HG02943 (cell line): ENCODE results near the gene CFAP57.

Experiments
- ATAC-seq: cut with Tn5 transposase; IDR thresholded peaks from one replicate; pipeline ENCODE4 v1.9.1; 2021; ENCODE audit warnings: mild to moderate bottlenecking, low read depth, moderate library complexity; ENCODE audit not compliant: unreplicated experiment

The CFAP57 gene

DNA sequence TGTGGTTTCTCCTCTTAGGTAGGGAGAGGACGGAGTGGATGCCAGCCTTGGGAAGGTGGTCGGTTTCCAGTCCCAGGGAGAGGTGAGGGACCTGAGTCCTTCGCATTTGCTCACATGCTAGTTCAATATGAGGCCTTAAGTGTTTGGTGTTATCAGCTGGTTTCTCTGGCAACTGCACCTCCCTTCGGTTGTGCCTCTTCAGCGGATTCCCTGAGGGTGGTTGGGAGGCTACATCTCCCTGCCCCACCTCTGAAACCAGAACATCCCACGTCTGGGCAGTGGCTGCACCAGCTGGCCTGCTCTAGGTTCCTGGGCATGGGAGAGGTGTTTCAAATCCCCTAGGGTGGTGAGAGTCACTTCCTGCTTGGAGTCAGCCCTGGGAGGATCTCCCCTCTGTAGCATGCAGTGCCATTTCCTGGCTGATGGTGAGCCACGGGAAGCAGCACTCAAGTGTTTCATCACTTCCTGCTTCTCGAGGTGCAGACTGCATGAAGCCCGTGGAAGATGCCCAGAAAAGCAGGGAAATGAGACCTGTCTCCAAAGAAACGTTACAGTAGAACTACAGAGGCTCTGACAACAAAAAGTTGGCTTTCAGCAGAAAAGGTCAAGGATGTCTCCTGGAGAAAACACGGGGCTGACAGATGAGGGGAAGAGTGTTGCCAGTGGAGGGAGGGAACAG is 102.1 kb downstream of the CFAP57 start:
- no peak for ATAC-seq

DNA sequence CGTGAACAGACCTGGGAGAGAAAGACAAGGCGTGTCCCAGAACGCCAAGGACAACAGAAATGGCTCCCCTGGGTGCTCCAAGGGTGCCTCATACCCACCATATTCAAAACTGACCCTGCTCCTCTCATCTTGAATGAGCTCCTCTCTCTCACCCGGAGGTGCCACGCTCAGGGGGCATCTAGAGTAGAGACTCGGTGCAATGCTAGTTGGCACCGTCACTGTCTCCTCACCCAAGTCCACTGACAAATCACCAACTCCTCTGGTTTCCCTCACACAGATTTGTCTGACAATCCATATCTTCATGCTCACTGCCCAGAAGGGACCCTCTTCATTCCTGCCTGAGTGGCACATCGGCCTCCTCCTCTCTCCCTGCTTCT is 102.7 kb downstream of the CFAP57 start:
- no peak for ATAC-seq

DNA sequence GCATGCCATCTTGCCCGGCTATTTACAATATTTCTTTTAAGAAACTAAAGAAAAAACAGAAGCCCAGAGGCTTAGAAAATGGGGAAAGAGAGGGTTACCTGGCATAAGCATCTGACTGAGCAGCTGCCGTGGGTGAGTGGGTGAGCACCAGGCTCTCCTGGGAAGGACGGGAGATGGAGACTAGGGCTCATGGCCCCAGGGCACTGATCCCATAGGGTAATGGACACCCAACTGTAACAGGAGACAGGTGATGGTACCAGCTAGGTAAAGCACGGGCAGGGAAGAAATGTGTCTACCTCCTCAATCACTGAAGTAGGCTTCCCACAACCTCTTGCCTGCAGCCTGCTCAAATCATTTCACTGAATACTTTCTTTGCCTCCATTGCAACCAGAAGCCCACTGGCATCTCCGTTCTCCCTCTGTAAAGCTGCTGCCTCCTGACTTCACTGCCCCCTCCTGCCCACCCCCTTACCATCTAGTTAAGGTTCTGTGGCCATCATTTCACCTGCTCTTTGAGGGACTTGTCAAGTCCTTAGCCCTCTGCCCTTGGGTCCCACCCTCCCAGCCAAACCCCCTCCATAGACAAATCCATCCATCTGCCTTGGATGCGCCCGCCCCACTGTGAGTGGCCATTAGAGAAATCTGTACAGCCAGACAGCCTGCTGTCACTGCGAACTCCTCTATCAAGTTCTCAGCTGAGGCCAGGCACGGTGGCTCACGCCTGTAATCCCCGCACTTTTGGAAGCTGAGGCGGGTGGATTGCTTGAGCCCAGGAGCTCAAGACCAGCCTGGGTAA is 103.9 kb downstream of the CFAP57 start:
- no peak for ATAC-seq

DNA sequence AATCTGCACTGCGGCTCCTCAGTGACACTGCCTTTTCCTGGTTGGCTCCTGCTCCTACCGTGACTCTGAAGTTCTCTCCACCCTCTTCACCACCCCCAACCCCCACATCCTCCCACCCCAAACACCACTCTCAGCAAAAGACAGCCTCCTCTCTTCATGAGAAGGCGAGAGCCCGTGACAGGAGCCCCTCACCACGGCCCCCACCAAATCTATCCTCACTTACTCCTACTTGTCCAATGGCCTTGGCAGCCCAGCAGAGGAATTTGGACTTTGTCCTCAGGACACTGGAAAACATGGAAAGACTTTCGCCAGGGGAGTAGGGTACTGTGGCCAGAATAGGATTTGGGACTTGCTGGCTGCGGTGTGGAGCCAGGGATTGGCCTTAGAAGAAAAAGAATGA is 104.5 kb downstream of the CFAP57 start:
- no peak for ATAC-seq

DNA sequence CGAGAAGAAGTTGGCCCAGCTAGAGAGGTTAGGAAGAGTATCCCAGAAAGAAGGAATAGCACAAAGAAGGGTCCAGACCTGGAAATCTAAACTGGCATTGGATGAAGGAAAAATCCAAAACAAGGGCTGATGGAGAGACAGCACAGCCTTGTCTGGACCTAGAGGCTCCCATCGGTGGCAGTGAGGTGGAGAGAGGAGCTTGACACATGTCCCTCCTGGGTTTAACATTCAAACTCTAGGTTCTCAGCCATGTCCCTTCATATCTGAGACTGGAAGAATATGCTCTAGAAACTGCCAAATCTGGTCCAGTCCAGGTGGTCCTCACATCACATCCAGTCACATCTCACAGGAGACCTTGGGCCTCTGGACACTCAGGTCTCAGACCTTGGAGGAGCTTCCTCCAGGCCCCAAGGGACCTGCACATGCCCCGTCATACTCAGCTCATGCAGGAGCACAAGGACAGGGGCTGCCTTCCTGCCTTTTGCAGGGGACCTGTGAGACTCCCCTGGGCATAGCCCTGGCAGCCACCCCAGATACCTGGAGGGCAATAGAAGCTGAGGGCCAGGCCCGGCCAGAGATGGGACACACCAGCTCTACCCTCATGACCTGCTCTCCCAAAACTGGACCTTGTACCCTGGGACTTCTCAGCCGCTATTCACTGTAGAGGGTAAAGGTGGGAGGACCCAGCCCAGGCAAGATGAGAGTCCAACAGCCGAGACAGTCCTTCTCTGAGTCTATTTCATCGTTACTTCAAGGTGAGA is 105.2 kb downstream of the CFAP57 start:
- no peak for ATAC-seq

DNA sequence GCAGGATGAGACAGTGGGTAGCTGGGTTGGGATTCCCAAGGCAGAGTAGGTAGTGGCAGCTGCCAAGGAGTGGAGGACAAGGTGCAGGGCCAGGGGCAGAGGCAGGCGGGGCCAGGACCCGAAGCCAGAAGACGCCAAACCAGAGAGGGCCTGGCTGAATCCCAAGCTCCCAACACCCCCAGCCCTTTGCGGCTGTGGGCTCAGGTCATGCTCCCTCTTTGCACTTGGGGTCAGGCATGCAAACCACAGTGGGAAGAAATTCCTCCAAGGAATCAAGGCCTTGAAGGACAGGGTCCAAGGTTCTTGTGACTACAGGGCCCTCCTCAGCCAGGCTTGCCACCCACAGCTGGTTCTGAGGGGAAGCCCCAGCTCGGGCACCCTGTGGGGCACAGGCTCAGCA is 107.0 kb downstream of the CFAP57 start:
- no peak for ATAC-seq

DNA sequence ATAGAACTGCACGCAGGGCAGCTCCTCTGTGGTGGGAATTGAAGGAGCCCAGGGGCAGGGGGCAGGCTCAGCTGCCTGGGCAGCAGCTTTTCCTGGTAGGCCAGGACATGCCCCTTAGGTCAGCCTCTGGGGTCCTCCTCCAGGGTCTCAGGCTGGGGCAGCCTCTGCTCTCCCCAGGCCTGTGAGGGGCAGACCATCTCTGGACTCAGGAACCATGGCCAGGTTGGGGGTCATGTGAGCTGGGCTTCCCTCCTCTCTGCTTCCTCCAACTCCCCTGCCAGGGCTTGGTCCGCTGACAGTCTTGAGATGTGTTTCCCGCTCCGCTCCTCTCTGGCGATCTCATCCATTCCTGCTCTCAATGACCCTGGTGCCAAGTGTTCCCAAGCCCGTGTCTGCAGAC is 107.5 kb downstream of the CFAP57 start:
- no peak for ATAC-seq

DNA sequence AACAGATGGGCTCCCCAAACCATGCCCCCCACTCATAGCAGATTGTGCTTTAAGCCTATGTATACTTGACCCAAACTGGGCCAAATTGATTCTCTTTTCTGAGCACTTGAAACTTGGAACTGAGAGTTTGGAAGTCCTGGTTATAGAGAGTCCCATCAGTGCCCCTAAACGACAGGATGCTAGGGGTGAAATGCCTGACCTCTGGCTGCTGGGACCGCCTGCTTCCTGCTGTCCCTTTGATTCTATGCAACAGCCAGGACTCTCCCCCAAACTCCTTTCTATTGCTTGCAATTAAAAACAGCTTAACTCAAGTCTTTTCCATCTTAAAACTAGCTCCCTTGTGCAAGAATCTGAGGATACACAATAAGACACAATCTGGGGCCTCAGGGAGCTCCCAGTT is 108.6 kb downstream of the CFAP57 start:
- ATAC-seq: no peak

DNA sequence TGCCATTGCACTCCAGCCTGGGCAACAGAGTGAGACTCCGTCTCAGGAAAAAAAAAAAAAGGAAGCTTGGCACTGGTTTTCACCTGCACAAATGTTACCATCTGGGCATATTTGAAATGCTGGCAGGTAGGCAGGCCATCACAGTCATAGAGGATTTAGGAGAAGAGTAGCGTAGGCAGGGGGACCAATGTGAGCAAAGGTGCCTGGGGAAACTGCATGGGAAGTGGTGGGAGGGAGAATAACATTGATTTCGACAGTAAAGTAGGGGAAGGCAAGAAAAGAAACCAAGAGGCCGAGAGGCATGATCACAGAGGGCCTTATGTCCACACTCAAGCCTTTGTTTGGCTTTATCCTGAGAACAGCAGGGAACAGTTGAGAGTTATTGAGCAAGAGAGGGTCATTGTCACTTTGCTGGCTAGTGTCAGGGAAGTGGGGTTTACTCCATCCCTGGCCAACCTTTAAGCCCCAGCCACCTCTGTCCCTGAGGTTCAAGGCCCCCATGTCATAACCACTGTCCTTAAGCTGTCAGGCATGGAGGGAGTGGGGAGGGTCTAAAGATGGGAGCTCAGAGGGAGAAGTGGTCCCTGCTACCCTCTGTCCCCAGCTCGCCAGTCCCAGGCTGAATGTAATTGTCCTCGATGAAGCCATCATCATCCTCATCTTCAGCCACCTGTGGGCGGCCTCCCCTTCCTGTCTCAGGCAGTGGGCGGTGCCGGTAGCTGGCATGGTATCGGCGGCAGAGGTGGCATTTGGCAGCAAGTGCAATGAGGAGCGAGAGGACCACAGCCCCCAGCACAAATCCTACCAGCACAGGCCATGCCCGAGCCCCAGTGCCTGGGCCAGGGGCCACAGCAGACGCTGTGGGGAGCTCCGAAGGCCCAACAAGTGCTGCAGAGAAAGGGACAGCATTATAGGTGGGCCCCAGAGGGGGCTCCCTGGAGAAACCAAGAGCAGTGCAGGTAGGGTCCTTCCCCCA is 110.4 kb downstream of the CFAP57 start:
- ATAC-seq: no peak

DNA sequence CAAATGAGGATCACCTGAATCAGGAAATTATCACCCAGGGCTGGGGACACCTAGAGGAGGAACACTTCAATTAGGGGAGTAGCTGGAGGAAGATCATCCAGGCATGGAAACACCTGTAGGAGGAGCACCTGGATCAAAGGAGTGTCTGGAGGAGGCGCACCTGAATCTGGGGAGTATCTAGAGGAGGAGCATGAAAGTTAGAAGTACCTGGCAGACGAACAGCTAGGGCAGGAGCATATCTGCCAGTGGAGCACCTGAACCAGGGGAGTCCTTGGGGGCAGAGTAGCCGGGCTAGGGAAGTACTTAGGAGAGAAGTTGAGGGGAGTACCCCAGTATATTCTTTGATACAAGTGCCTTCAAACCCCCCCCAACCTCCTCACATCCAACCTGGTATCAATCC is 111.9 kb downstream of the CFAP57 start:
- no peak for ATAC-seq

DNA sequence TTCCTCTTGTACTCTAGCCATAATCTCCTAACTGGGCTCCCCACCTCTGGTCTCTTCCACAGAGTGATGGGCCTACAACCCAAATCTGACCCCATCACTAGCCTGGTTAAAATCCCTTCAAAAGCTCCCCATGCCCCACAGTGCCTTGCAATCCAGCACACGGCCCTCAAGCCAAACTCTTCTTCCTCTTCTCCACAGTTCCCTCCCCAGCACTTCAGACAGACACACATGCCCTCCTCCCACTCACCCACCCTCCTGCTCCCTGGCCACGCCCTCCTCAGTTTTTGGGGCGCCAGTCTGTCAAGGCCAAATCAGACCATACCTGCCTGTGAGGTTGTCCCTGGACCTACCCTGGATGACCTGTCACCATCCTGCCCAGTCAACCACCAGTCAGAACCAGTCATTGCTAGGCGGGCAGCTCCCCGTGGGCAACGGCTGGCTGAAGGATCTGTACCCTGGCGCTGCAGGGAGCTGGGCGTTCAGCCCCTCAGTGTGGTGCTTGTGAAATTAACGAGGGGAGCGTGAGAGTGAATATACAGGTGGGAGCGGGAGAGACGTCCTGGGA is 112.5 kb downstream of the CFAP57 start:
- ATAC-seq: no peak

DNA sequence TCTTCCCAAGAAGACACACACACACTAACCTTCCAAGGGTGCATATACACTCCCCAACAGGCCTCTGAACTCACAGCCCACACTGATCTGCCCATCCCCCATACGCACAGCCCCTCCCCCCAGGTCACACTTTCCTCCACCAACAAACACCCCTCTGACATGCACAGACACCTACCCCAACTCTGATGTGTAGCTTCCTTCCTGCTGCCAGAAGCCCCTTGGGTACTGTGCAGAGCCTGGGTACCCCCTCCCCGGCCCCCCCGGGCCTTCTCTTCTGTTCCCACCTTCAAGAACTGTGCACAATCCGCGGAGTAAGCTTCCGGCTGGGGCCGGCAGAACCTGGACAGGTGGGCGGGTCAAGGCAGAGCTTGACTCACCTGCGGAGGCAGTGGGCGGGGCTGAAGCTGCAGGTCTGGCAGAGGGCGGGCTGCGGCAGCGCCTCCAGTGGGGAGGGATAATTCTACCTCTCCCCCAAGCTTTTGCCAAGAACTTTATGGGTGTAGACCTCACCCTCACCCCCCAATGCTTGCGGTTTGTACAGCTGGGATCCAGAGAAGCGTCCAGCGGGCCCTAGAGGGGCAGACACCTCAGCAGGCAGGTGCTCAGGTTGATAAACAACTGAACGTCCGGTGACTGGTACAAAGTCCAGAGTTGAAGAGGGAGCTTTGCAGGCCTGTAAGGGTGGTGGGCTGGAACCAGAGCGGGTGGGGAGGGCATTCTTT is 113.3 kb downstream of the CFAP57 start, which contains the start of gene C1orf210:
Gene C1orf210, minus strand, starts transcription at position 313 of the 722 bp plus-strand sequence. CDS start 2,311 bp downstream, outside the sequence.
- no peak for ATAC-seq

DNA sequence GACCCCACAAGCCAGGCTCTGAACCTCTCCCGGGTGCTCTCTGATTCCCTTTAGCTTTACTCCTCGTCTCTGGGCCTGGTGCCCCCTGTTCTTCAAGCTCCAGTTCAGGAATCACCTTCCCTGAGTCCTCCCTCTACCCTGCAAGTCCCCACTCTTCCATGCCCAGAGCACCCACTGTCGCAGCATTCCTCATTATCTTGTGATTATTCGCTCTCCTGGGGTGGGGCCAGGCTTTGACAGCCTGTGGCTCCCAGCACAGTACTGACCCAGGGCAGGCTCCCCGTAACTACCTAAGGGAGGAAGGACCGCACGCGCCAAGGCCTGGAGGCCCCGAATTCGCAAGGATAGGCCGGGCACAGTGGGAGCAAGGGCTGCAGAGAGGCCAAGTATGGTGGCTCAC is 114.0 kb downstream of the CFAP57 start:
- no peak for ATAC-seq

DNA sequence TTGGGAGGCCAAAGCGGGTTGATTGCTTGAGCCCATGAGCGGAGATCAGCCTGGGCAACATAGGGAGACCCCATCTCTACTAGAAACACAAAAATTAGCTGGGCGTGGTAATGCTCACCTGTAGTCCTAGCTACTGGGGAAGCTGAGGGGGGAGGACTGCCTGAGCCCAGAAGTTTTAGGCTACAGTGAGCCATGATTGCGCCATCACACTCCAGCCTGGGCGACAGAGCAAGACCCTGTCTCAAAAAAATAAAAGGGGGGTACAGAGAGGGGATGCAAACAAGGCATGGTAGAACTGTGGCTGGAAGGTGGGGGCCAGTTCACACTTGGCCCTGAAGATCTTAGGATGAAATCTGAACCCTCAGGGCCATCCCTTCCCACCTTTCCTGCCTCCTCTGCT is 114.4 kb downstream of the CFAP57 start:
- no peak for ATAC-seq

DNA sequence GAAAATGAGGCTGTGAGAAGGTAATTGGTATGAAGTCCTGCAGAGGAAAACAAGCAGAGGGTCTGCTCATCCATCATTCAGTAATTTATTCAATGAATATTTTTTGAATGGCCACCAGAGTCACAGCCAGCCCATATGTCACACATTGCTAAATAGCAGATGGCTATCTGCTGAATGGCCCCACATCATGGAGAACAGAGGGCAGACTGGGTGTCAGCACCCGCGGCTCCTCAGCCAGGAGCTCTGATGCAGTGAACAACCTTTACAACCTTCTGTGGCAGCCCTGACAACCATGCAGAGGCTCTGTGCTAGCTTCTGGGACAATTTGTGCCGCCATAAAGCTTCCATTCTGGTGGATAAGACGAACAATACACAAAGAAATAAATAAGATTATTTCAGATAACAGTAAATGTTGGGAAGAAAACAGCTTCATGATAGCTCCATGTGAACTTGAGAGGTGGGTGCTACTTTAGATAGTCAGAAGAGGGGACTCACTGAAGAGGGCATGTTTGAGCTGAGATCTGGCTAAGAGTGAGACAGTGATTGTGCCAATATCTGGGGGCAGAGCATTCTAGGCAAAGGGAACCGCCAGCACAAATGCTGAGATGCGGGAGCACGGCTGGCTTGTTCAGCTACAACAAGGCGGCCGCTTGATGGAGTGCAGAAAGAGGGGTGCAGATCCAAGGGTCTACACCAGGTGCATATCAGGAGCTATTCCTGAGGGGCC is 116.1 kb downstream of the CFAP57 start:
- ATAC-seq: no peak

DNA sequence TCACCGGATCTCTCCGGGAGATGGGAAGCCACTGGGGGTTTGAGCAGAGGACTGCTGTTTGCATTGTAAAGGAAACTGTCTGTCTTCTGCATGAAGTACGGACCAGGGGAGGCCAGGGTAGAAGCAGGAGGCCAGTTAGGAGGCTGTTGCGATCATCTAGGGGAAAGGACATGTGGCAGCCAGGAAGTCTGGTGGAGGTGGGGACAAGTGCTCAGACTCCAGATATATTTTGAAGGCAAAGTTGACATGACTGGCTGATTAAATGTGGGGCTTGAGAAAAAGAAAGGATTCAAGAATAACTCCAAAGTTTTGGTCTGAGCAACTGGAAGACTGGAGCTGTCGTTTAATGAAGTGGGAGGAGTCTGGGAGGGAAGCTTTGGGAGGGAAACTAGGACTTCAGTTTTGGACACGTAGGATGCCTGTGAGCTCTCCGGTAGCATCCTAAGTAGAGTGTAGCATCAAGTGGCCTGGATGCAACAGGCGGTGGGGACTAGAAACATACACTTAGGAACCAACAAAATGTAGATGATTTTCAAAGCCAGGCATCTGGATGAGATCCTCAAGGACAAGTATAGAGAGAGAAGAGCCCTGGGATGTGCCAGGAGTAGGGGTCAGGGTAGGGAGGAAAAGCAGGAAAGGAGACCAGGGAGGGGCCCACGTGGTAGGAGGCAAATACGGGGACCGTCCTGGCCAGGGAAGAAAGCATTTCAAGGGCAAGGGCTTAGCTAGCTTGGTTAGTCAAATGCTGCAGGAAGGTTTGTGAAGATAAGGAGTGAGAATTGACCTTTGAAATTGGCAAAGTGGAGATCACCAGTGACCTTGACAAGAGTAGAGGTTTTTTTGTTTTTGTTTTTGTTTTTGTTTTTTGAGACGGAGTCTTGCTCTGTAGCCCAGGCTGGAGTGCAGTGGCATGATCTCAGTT is 116.9 kb downstream of the CFAP57 start:
- ATAC-seq: no peak

DNA sequence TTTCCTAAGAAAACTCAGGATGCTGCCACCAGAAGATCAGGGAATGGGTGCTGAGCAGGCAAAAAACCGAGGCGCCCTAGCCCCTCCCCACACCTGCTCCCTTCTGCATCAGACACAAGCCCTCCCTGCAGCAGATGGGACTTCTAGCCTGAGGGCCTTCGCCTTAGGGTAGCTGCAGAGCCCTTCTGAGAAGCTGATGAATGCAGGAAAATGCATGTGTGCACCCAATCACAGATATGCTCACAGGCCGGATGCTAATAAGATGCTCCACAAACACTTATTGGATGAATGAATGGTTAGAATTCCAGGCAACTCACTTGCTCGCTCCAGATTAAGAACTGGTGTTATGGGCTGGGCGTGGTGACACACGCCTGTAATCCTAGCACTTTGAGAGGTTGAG is 120.1 kb downstream of the CFAP57 start:
- no peak for ATAC-seq

DNA sequence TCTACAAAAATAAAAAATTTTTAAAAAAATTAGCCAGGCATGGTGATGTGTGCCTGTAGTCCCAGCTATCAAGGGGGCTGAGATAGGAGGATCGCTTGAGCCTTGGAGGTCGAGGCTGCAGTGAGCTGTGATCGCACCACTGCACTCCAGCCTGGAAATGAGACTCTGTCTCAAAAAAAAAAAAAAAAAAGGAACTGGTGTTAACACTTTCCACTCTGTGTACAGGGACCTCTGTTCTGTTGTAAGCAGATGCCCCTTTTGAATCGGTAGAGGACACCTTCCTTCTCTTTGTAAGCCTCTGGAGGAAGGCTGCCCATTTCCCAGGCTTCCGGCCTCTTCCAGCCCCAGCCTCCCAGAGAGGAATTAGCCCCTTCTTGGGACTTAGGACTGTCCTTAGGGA is 120.5 kb downstream of the CFAP57 start:
- no peak for ATAC-seq
